ENCODE measurements around the gene FAM184B. TPM values are rescaled to one million over a fixed set of nuclear protein-coding genes. Genes with fewer than 3 reads are reported as not detected.

Gene FAM184B
- total RNA-seq, 1 donor from 2014 or later, result 0.17 TPM

DNA sequence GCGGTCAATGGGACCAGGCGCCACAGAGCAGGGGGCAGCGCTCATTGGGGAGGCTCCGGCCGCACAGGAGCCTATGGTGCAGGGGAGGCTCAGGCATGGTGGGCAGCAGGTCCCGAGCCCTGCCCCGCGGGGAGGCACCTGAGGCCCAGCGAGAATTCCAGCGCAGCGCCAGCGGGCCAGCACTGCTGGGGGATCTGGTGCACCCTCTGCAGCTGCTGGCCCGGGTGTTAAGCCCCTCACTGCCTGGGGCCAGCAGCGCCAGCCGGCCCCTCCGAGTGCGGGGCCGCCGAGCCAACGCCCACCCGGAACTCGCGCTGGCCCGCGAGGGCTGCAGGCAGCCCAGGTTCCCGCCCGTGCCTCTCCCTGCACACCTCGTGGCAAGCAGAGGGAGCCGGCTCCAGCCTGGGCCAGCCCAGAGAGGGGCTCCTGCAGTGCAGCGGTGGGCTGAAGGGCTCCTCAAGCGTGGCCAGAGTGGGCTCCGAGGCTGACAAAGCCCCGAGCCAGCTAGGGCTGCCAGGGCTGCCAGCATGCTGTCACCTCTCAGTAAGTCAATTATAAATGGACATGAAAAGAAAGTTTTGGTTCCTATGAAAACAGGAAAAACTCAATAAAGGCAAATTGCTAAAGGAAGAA is 14.5 kb downstream of the FAM184B start:
- Mint-ChIP-seq H3K4me3 (ENCODE audit: low read depth) (no peak overlapping the region), H3K4me1 (ENCODE audit: low read depth) (no peaks in the 10 kb centered on the region), H3K27ac (no peak overlapping the region), H3K36me3 (ENCODE audit: insufficient read depth) (no peaks in the 10 kb centered on the region), H3K27me3 (no peaks in the 10 kb centered on the region), H3K9me3 (ENCODE audit: low read depth) (peaks cover 8% of the 10 kb centered on the region)
- DNase-seq (ENCODE audit: low spot score, unreplicated experiment), result no peak
- TF ChIP-seq, protein P1, sequence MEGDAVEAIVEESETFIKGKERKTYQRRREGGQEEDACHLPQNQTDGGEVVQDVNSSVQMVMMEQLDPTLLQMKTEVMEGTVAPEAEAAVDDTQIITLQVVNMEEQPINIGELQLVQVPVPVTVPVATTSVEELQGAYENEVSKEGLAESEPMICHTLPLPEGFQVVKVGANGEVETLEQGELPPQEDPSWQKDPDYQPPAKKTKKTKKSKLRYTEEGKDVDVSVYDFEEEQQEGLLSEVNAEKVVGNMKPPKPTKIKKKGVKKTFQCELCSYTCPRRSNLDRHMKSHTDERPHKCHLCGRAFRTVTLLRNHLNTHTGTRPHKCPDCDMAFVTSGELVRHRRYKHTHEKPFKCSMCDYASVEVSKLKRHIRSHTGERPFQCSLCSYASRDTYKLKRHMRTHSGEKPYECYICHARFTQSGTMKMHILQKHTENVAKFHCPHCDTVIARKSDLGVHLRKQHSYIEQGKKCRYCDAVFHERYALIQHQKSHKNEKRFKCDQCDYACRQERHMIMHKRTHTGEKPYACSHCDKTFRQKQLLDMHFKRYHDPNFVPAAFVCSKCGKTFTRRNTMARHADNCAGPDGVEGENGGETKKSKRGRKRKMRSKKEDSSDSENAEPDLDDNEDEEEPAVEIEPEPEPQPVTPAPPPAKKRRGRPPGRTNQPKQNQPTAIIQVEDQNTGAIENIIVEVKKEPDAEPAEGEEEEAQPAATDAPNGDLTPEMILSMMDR (IDR thresholded peaks at IDR 0.05; ENCODE audit: unreplicated experiment), result no peak

- no peak for DNase-seq (ENCODE audit: low spot score, unreplicated experiment)
- H3K9me3 Mint-ChIP-seq (ENCODE audit: low read depth), result peaks cover 8% of the 10 kb centered on the region
- H3K27ac Mint-ChIP-seq, result no peak overlapping the region
- H3K36me3 Mint-ChIP-seq (ENCODE audit: insufficient read depth), result no peaks in the 10 kb centered on the region
- H3K27me3 Mint-ChIP-seq, result no peaks in the 10 kb centered on the region
- no peak overlapping the region for H3K4me3 Mint-ChIP-seq (ENCODE audit: low read depth)
- H3K4me1 Mint-ChIP-seq (ENCODE audit: low read depth), result no peaks in the 10 kb centered on the region
- TF ChIP-seq, protein P1 (IDR thresholded peaks at IDR 0.05; ENCODE audit: unreplicated experiment), result no peak
Measured at GRCh38 chr4:17765514-17766286, 15.7 kb downstream of the FAM184B start.

- TF ChIP-seq, protein P1 (IDR thresholded peaks at IDR 0.05; ENCODE audit: unreplicated experiment), result no peak
Measured at GRCh38 chr4:17763931-17764330, 17.5 kb downstream of the FAM184B start.

DNA sequence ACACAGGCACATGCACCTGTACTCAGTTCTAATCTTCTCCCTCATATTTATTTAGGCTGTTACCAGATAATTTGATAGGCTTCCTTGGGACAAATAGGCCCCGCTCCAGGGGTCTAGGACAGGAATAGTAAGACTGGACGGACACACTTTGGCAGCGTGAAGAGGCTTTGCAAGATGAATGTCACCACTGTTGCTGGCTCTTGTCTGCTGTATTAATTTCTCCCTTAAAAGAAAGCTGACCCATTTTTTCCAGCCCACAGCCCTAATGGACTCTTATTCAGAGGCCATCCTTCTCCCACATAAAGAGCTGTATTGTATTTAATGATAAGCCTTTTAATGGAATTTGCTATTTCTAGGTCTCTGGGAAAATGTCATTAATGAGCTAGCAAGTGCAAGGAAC is 18.0 kb downstream of the FAM184B start:
- Mint-ChIP-seq H3K27ac (no peak overlapping the region), H3K27me3 (no peaks in the 10 kb centered on the region), H3K4me3 (ENCODE audit: low read depth) (no peak overlapping the region), H3K4me1 (ENCODE audit: low read depth) (peaks cover 3% of the 10 kb centered on the region), H3K36me3 (ENCODE audit: insufficient read depth) (no peaks in the 10 kb centered on the region), H3K9me3 (ENCODE audit: low read depth) (peaks cover 8% of the 10 kb centered on the region)
- no peak for DNase-seq (ENCODE audit: low spot score, unreplicated experiment)
- TF ChIP-seq, protein P1 (IDR thresholded peaks at IDR 0.05; ENCODE audit: unreplicated experiment), result no peak

More at GRCh38 chr4:17763931-17764330, 17.5 kb downstream of the FAM184B start:
- Mint-ChIP-seq H3K27me3 (no peaks in the 10 kb centered on the region), H3K9me3 (ENCODE audit: low read depth) (peaks cover 8% of the 10 kb centered on the region), H3K36me3 (ENCODE audit: insufficient read depth) (no peaks in the 10 kb centered on the region), H3K27ac (no peak overlapping the region), H3K4me1 (ENCODE audit: low read depth) (no peaks in the 10 kb centered on the region), H3K4me3 (ENCODE audit: low read depth) (no peak overlapping the region)
- DNase-seq (ENCODE audit: low spot score, unreplicated experiment), result no peak

DNA sequence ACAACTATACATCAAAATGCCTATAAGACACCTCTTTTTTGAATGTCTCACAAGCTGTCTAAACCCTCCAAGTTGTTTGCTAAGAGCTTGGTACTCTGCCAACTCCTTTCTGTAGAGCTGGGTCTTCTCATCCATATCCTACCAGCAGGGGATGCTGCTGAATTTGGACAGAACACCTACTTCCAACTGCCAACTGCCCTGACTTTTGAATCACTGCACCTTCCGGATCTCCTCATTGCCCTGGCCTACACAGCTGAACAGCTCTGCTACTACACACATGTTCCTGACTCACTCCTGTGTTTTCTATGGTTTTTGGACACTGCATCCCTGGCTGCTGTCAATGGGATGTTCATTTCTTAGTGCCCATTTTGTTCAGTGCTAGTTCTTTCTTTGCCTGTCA is 18.7 kb downstream of the FAM184B start:
- Mint-ChIP-seq H3K27ac (no peak overlapping the region), H3K4me3 (ENCODE audit: low read depth) (no peak overlapping the region), H3K36me3 (ENCODE audit: insufficient read depth) (no peaks in the 10 kb centered on the region), H3K4me1 (ENCODE audit: low read depth) (peaks cover 7% of the 10 kb centered on the region), H3K9me3 (ENCODE audit: low read depth) (peaks cover 8% of the 10 kb centered on the region), H3K27me3 (no peaks in the 10 kb centered on the region)
- TF ChIP-seq, protein P1 (IDR thresholded peaks at IDR 0.05; ENCODE audit: unreplicated experiment), result no peak
- no peak for DNase-seq (ENCODE audit: low spot score, unreplicated experiment)

Measured in progenitor cell of endocrine pancreas (in vitro differentiated cells).